GM06990 (cell line): ENCODE results near the gene MAP1LC3B2.
A peak's percentile ranks its signal among the peaks of the same experiment; 100 is the strongest.

ENCODE experiments used
- DNase-seq: peaks from one replicate; pipeline ENCODE4 v3.0.0-alpha.2; 2011; ENCODE audit not compliant: insufficient read length; ENCODE audit errors: extremely low read depth
- H3K27me3 ChIP-seq: replicated peaks from 2 replicates; pipeline ENCODE4 v1.6.0; 2011; ENCODE audit warnings: low read length; ENCODE audit not compliant: control insufficient read depth, insufficient read depth
- H3K36me3 ChIP-seq: 2 replicates; pipeline ENCODE4 v1.5.1; 2011; ENCODE audit warnings: low read length; ENCODE audit not compliant: control insufficient read depth, insufficient read depth
- H3K4me3 ChIP-seq: replicated peaks from 2 replicates; pipeline ENCODE4 v1.5.1; 2011; ENCODE audit warnings: low read depth, mild to moderate bottlenecking, control low read depth, low read length
- CTCF ChIP-seq: IDR thresholded peaks from 2 replicates; pipeline ENCODE4 v1.5.1; 2011; ENCODE audit warnings: low read length, control low read depth, mild to moderate bottlenecking, inconsistent platforms; ENCODE audit not compliant: insufficient read depth, poor library complexity, severe bottlenecking

Gene MAP1LC3B2

DNA sequence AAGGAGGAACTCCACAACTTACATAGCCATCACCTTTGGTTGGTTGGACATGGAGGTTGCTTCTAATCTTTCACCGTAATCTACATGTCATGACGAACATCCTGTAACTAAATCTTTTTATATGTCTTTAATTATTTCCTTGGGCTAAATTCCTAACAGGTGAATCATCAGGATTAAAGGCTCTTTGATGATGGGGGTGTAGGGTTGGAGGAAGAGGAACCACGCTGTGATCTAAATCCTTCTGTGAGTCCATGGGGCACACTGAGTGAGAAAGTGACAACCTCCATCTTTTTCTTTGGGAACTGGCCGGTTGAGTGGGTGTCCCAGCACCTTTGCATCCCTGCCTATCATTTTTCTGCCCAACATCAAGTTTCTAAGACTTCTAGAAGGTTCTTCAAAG is 31.1 kb upstream of the MAP1LC3B2 start:
- TF ChIP-seq CTCF, result no peak
- Histone ChIP-seq H3K36me3 (no peaks in the 10 kb centered on the region), H3K27me3 (peaks cover 2% of the 10 kb centered on the region; the same call in 1 of the 2 replicates), H3K4me3 (no peak overlapping the region)
- DNase-seq, result no peak

DNA sequence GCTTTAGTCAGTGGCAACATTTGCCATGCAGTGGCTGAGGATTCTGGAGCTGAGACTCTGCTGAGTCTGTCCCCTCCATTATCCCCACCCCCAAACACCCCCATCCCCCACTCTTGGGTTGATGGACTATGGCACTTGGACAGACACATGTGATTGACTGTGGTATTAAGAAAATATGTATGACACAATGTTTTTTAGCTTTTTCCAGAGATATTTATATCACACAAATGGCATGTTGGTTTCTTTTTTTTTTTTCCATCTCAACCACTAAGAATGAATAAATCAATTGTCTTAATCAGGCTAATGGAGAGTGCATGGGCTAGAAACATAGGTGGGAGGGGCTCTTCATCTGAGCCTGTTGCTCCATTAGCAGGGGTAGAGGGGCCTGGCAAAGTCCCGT is 30.7 kb upstream of the MAP1LC3B2 start:
- no peak overlapping the region for H3K4me3 ChIP-seq
- TF ChIP-seq CTCF, result no peak
- peaks cover 2% of the 10 kb centered on the region; the same call in 1 of the 2 replicates for H3K27me3 ChIP-seq
- no peaks in the 10 kb centered on the region for H3K36me3 ChIP-seq
- DNase-seq, result no peak

DNA sequence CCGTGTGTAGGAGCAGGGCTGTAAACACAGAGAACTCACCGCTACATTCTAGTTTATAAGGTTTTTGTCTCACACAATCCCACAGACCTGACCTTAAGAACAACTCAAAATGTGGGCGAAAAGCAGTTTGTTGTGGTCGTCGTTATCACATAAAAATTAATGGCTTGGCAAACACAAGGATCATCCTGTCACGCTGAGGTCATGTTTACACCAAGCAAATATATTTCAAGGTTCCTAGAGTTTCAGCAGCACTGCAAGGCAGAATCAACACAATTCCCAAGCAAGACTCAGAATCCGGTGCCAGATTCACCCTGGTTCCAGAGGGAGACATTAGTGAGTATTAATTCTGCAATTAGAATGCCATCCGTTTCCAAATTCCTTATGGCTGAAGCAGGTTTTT is 30.1 kb upstream of the MAP1LC3B2 start:
- DNase-seq, result no peak
- no peak overlapping the region for H3K4me3 ChIP-seq
- TF ChIP-seq CTCF, result no peak

GRCh38 chr12:116529686-116530085 is 29.5 kb upstream of the MAP1LC3B2 start:
- Histone ChIP-seq H3K4me3 (no peak overlapping the region), H3K36me3 (no peaks in the 10 kb centered on the region), H3K27me3 (peaks cover 2% of the 10 kb centered on the region; the same call in 1 of the 2 replicates)
- DNase-seq, result no peak
- TF ChIP-seq CTCF, result no peak

More for the DNA sequence above, 30.1 kb upstream of the MAP1LC3B2 start:
- H3K27me3 ChIP-seq, result peaks cover 2% of the 10 kb centered on the region; the same call in 1 of the 2 replicates
- H3K36me3 ChIP-seq, result no peaks in the 10 kb centered on the region

GRCh38 chr12:116532428-116532827 is 26.8 kb upstream of the MAP1LC3B2 start:
- H3K27me3 ChIP-seq, result no peaks in the 10 kb centered on the region
- H3K4me3 ChIP-seq, result no peak overlapping the region
- no peak for DNase-seq
- TF ChIP-seq CTCF, result no peak
- no peaks in the 10 kb centered on the region for H3K36me3 ChIP-seq

- no peaks in the 10 kb centered on the region for H3K27me3 ChIP-seq
- peak overlapping the region; percentile 67; the same call in 1 of the 2 replicates for H3K4me3 ChIP-seq
- no peak for DNase-seq
- no peak for TF ChIP-seq CTCF
- H3K36me3 ChIP-seq, result no peaks in the 10 kb centered on the region
These were observed 26.2 kb upstream of the MAP1LC3B2 start for GRCh38 chr12:116532986-116533342.
